Measurements from ENCODE around the gene ADCY3. TPM values are rescaled to one million over a fixed set of nuclear protein-coding genes. Genes with fewer than 3 reads are reported as not detected.

The ADCY3 gene
- total and polyA plus RNA-seq, 2 of the 13 experiments (the other 11 are each of a cell fraction or from before 2014, with no cell fraction given), result 0.11 to 0.61 TPM

- TF ChIP-seq KIAA2018 (CRISPR knock-in tag; IDR thresholded peaks at IDR 0.05; ENCODE audit: borderline replicate concordance), result no peak
- no peak for TF ChIP-seq CAMTA2 (CRISPR knock-in tag; IDR thresholded peaks at IDR 0.05; ENCODE audit: borderline replicate concordance)
- TF ChIP-seq, protein P1, sequence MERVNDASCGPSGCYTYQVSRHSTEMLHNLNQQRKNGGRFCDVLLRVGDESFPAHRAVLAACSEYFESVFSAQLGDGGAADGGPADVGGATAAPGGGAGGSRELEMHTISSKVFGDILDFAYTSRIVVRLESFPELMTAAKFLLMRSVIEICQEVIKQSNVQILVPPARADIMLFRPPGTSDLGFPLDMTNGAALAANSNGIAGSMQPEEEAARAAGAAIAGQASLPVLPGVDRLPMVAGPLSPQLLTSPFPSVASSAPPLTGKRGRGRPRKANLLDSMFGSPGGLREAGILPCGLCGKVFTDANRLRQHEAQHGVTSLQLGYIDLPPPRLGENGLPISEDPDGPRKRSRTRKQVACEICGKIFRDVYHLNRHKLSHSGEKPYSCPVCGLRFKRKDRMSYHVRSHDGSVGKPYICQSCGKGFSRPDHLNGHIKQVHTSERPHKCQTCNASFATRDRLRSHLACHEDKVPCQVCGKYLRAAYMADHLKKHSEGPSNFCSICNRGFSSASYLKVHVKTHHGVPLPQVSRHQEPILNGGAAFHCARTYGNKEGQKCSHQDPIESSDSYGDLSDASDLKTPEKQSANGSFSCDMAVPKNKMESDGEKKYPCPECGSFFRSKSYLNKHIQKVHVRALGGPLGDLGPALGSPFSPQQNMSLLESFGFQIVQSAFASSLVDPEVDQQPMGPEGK (CRISPR knock-in tag; IDR thresholded peaks at IDR 0.05), result 0 out of 2 replicates have a peak, but pooled peaks have one; percentile 12
- TF ChIP-seq CEBPB (IDR thresholded peaks at IDR 0.05; ENCODE audit: borderline replicate concordance, low read depth, low read length), result no peak
- no peak for TF ChIP-seq ZNF703 (CRISPR knock-in tag; IDR thresholded peaks at IDR 0.05; ENCODE audit: borderline replicate concordance)
- TF ChIP-seq ZSCAN9 (CRISPR knock-in tag; IDR thresholded peaks at IDR 0.05; ENCODE audit: borderline replicate concordance), result no peak
- peak; percentile 56; the same call in 1 of the 2 replicates for TF ChIP-seq ZNF143 (CRISPR knock-in tag; IDR thresholded peaks at IDR 0.05)
- TF ChIP-seq HDAC2 (CRISPR knock-in tag; IDR thresholded peaks at IDR 0.05), result no peak; the same call in 1 of the 2 replicates
- TF ChIP-seq ETV5 (CRISPR knock-in tag; IDR thresholded peaks at IDR 0.05; ENCODE audit: borderline replicate concordance), result no peak; the same call in 1 of the 2 replicates
- TF ChIP-seq NBN (conservative IDR thresholded peaks at IDR 0.05), result no peak
- 0 out of 2 replicates have a peak, but pooled peaks have one; percentile 47 for TF ChIP-seq ZBTB38 (CRISPR knock-in tag; IDR thresholded peaks at IDR 0.05)
- no peak for TF ChIP-seq ZBTB7A (CRISPR knock-in tag; IDR thresholded peaks at IDR 0.05)
- TF ChIP-seq HNRNPL (IDR thresholded peaks at IDR 0.05; ENCODE audit: low read depth, low read length), result no peak
- TF ChIP-seq NCOR1 (IDR thresholded peaks at IDR 0.05; ENCODE audit: borderline replicate concordance, low read length), result no peak
- TF ChIP-seq, protein P2, sequence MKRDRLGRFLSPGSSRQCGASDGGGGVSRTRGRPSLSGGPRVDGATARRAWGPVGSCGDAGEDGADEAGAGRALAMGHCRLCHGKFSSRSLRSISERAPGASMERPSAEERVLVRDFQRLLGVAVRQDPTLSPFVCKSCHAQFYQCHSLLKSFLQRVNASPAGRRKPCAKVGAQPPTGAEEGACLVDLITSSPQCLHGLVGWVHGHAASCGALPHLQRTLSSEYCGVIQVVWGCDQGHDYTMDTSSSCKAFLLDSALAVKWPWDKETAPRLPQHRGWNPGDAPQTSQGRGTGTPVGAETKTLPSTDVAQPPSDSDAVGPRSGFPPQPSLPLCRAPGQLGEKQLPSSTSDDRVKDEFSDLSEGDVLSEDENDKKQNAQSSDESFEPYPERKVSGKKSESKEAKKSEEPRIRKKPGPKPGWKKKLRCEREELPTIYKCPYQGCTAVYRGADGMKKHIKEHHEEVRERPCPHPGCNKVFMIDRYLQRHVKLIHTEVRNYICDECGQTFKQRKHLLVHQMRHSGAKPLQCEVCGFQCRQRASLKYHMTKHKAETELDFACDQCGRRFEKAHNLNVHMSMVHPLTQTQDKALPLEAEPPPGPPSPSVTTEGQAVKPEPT (CRISPR knock-in tag; IDR thresholded peaks at IDR 0.05; ENCODE audit: low read depth), result peak; percentile 77
- no peak for TF ChIP-seq FIP1L1 (IDR thresholded peaks at IDR 0.05; ENCODE audit: borderline replicate concordance, insufficient read depth, low read depth, low read length)
- TF ChIP-seq ZNF510 (CRISPR knock-in tag; IDR thresholded peaks at IDR 0.05; ENCODE audit: low read depth), result no peak
Observed at GRCh38 chr2:24827321-24828237, 92.5 kb downstream of the ADCY3 start (continued).

All from HepG2 (cell line).